HG02884 (cell line): Measurements from ENCODE around the gene FBXW2.
"Not testable (repeated sequence)": the region's sequence is repeated elsewhere in the genome, so short reads cannot be mapped to it uniquely, and the experiment has no call there.

Experiments used
- ATAC-seq: cut with Tn5 transposase; IDR thresholded peaks from one replicate; pipeline ENCODE4 v1.9.1; 2021; ENCODE audit warnings: mild to moderate bottlenecking, moderate library complexity; ENCODE audit not compliant: unreplicated experiment

FBXW2 gene

GRCh38 chr9:120792898-120793765, at the start of gene FBXW2:
Gene FBXW2, minus strand, starts transcription at chr9:120793416. Its CDS starts 5,158 bp downstream, at chr9:120788258.
- ATAC-seq, result peak; percentile 85

DNA sequence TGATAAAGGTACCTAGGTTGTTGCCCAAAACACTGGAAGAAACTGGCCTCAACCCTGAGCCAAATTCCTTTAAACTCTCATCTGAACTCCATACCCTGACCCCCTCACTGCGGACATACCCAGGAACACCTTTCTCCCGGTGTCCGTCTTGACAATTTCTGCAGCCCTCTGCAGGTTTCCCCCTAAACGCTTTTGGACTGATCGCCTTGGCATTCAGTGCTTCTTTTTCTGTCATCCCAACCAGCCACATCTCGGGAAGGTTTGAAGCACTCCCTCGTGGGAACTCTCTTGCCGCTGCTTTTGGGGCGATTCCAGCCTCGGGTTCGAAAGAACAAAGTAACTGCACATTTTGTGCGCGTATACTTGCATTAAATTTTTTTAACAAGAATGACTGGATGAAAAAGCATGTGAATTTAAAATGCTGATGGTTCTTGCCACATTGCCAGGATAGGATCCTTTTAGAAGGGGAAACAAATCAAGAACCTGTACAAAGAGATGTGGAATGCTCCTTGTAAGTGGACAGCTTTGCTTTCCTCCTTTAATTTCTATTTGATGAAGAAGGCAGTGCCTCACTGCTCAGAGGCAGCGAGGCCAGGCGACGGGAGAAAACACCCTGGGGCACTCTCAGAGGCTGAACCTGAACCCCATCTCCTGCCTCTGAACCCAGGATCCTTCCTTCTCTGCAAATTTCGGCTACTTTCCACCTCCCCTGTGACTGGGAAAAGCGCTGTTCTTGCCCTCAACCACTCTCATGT, 48.9 kb upstream of the FBXW2 start:
- peak; percentile 11 for ATAC-seq

GRCh38 chr9:120839146-120839545, 45.9 kb upstream of the FBXW2 start:
- no peak for ATAC-seq

- no peak for ATAC-seq
Observed at GRCh38 chr9:120837921-120838320, 44.7 kb upstream of the FBXW2 start.

- ATAC-seq, result no peak
Observed at GRCh38 chr9:120833325-120833724, 40.1 kb upstream of the FBXW2 start.

GRCh38 chr9:120832807-120833206, 39.6 kb upstream of the FBXW2 start:
- no peak for ATAC-seq

DNA sequence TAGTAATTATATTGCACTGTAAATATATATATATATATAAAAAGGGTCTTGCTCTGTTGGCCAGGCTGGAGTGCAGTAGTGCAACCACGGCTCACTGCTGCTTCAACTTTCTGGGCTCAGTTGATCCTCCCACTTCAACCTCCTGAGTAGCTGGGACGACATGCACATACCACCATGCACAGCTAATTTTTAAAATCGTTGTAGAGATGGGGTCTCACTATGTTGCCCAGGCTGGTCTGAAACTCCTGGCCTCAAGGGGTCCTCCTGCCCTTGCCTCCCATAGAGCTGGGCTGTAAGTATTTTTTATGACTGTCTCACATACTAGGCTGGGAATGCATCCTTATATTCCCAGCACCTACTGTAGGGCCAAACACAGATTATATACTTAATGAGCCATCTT, 37.6 kb upstream of the FBXW2 start:
- no peak for ATAC-seq

- no peak for ATAC-seq
Observed at GRCh38 chr9:120830151-120830550, 36.9 kb upstream of the FBXW2 start.

- ATAC-seq, result no peak
Observed at GRCh38 chr9:120829650-120830049, 36.4 kb upstream of the FBXW2 start.

DNA sequence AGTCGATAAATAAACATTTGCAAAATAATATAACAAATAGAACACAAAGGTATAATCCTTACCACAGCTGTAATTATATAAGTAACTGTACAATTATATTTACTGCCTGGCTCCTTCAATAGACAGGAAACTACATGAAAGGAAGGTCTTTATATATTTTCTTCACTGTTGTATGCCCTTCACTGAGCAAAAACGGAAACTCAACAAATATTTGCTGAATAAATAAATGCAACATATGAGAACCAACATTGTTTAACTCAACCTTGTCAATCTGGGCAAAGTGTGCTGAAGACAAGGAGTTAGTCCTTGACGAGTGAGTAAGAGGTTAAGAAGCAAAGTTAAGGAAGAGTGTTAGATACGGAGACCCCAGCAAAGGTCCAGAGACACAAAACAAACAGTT, 26.9 kb upstream of the FBXW2 start:
- ATAC-seq, result no peak

- no peak for ATAC-seq
Observed at GRCh38 chr9:120818595-120818994, 25.4 kb upstream of the FBXW2 start.

DNA sequence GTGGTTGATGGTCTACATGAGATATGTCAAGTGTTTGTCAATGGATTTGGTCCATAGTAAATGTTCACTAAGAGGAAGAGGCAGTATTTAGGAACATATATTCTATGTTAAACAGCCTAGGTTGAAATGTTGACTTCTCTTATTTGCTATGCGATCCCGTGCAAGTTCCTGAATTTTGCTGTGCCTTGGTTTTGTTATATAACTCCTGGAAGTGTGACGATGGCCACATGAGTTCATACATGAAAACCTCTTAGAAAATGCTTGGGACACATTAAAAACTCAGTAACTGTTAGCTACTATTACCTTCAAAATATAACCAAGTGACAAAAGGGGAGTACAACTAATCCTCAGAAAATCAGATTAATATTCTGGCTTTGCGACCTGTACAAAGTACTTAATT, 21.9 kb upstream of the FBXW2 start:
- ATAC-seq, result no peak

DNA sequence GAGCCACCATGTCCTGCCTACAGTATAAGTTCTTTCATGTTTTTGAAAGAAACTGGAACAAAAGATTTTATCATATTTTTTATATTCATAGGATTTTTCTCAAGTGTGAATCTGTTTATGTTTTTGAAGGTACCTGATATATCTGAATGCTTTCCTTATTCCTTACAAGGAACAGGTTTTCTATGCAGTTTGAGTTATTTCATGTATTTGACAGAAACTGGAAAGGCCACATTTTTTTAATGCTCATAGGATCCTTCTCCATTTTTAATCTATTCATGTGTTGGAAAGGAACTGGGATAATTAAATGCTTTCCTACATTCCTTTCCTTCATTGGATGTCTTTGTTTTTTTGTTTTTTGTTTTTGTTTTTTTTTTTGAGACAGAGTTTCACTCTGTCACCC, 15.7 kb upstream of the FBXW2 start:
- no peak for ATAC-seq

GRCh38 chr9:120807607-120808379, 14.6 kb upstream of the FBXW2 start:
- no peak for ATAC-seq

DNA sequence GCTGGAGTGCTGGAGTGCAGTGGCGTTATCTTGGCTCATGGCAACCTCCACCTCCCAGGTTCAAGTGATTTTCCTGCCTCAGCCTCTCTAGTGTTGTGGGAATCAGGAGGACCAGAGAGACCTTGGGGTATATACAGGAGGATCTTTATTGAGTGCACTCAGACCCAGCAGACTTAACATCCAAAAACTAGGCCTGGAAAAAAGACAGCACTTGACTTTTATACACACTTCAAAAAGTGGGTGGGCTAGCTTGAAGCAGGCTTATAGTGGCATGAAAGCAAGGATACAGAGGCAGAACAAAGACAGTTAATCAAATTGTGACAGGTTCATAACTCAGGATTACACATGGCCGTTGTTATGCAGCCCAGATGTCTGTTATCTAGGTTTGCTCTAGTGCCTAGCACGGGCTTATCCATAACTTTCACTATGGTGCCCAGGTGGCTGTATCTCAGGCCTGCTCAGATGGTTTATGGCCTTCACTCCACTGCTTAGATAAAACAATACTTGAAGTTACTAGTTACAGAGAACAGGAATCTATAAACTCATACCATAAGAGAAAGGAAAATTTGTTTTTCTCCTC, 11.7 kb upstream of the FBXW2 start:
- not testable (repeated sequence) for ATAC-seq

GRCh38 chr9:120801441-120801840, 8.2 kb upstream of the FBXW2 start:
- no peak for ATAC-seq

- no peak for ATAC-seq
Observed at GRCh38 chr9:120791161-120791560, 2.1 kb downstream of the FBXW2 start.

GRCh38 chr9:120787933-120788332, 5.3 kb downstream of the FBXW2 start:
- ATAC-seq, result no peak

- no peak for ATAC-seq
Observed at GRCh38 chr9:120783602-120784047, 9.6 kb downstream of the FBXW2 start.

- ATAC-seq, result no peak
Observed at GRCh38 chr9:120781236-120781635, 12.0 kb downstream of the FBXW2 start.

GRCh38 chr9:120780367-120780766, 12.8 kb downstream of the FBXW2 start:
- no peak for ATAC-seq
